HFFc6 (cell line): ENCODE measurements around the gene PRKCD. TPM values are rescaled to one million over a fixed set of nuclear protein-coding genes. Genes with fewer than 3 reads are reported as not detected.

Experiments
- DNase-seq: peaks from one replicate; pipeline ENCODE4 v3.0.0-alpha.2; 2018
- H3K27ac Mint-ChIP-seq: 2 replicates; pipeline ENCODE4 v1.8.0; 2020; ENCODE audit warnings: mild to moderate bottlenecking, mixed read lengths
- H3K27me3 Mint-ChIP-seq: 2 replicates; pipeline ENCODE4 v1.8.0; 2021; ENCODE audit warnings: mild to moderate bottlenecking, moderate library complexity, mixed read lengths; ENCODE audit not compliant: insufficient read depth
- H3K36me3 Mint-ChIP-seq: 2 replicates; pipeline ENCODE4 v1.8.0; 2021; ENCODE audit warnings: low read depth, mixed read lengths
- H3K4me1 Mint-ChIP-seq: 2 replicates; pipeline ENCODE4 v1.8.0; 2020; ENCODE audit warnings: low read depth, mixed read lengths
- H3K4me3 Mint-ChIP-seq: 2 replicates; pipeline ENCODE4 v1.8.0; 2020; ENCODE audit warnings: mild to moderate bottlenecking, moderate library complexity, mixed read lengths
- H3K9me3 Mint-ChIP-seq: 2 replicates; pipeline ENCODE4 v1.8.0; 2020; ENCODE audit warnings: mild to moderate bottlenecking, mixed read lengths
- total RNA-seq, 6 experiments: library from RNA; stranded (reverse); fragmentation: NEBNext Ultra II Directional; extraction: Animal tissue kit (Norgen Biotek cat#: 25700); gene quantifications; 2 replicates in 1 of 6; 3 replicates in 5 of 6; pipeline ENCODE4 v1.2.3, GENCODE V29; 2021
- TF ChIP-seq, protein P1 (sequence below): fragments of 200-600 bp; sonication (generic); IDR thresholded peaks from 2 replicates; pipeline ENCODE4 v1.5.0; 2021; ENCODE audit warnings: antibody characterized with exemption, mild to moderate bottlenecking

The PRKCD gene
- total RNA-seq, 6 experiments from 2014 or later: 15.5 to 21.9 (median 20.0) TPM

DNA sequence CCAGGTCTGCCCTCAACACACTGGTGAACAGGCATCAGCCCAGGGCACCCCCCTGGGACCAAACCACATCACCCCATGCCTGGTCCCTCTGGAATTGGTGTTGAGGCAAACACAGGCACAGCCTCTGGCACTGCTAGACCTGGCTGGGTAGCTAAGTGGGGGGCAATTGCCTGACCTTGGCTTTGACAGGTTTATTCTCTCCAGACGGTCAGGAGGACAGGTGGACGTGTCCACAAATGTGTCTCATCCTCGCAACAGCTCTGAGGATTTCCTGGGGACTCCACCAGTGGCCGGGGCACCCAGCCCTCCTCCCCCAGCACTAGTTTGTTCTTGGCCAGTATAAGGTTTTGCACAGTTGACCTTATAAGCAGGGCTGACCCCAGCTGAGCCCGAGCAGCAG is 63.5 kb downstream of the PRKCD start:
- Mint-ChIP-seq H3K27ac (no peak overlapping the region), H3K9me3 (no peaks in the 10 kb centered on the region), H3K4me1 (peaks cover 7% of the 10 kb centered on the region), H3K36me3 (peaks cover 31% of the 10 kb centered on the region), H3K4me3 (no peak overlapping the region), H3K27me3 (peaks cover 18% of the 10 kb centered on the region)
- DNase-seq: no peak
- TF ChIP-seq, protein P1, sequence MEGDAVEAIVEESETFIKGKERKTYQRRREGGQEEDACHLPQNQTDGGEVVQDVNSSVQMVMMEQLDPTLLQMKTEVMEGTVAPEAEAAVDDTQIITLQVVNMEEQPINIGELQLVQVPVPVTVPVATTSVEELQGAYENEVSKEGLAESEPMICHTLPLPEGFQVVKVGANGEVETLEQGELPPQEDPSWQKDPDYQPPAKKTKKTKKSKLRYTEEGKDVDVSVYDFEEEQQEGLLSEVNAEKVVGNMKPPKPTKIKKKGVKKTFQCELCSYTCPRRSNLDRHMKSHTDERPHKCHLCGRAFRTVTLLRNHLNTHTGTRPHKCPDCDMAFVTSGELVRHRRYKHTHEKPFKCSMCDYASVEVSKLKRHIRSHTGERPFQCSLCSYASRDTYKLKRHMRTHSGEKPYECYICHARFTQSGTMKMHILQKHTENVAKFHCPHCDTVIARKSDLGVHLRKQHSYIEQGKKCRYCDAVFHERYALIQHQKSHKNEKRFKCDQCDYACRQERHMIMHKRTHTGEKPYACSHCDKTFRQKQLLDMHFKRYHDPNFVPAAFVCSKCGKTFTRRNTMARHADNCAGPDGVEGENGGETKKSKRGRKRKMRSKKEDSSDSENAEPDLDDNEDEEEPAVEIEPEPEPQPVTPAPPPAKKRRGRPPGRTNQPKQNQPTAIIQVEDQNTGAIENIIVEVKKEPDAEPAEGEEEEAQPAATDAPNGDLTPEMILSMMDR: no peak

GRCh38 chr3:53225181-53225580 is 64.2 kb downstream of the PRKCD start:
- TF ChIP-seq, protein P1: no peak
- Mint-ChIP-seq H3K4me3 (no peak overlapping the region), H3K9me3 (no peaks in the 10 kb centered on the region), H3K27ac (no peak overlapping the region), H3K27me3 (peaks cover 13% of the 10 kb centered on the region), H3K4me1 (peaks cover under 1% of the 10 kb centered on the region; the same call in 1 of the 2 replicates), H3K36me3 (peaks cover 27% of the 10 kb centered on the region)
- DNase-seq: no peak

GRCh38 chr3:53225651-53226050 is 64.6 kb downstream of the PRKCD start:
- DNase-seq: no peak
- Mint-ChIP-seq H3K27me3 (peaks cover 9% of the 10 kb centered on the region), H3K9me3 (no peaks in the 10 kb centered on the region), H3K4me3 (no peak overlapping the region), H3K27ac (no peak overlapping the region; the same call in 1 of the 2 replicates), H3K36me3 (peaks cover 27% of the 10 kb centered on the region), H3K4me1 (no peaks in the 10 kb centered on the region)
- TF ChIP-seq, protein P1: no peak

DNA sequence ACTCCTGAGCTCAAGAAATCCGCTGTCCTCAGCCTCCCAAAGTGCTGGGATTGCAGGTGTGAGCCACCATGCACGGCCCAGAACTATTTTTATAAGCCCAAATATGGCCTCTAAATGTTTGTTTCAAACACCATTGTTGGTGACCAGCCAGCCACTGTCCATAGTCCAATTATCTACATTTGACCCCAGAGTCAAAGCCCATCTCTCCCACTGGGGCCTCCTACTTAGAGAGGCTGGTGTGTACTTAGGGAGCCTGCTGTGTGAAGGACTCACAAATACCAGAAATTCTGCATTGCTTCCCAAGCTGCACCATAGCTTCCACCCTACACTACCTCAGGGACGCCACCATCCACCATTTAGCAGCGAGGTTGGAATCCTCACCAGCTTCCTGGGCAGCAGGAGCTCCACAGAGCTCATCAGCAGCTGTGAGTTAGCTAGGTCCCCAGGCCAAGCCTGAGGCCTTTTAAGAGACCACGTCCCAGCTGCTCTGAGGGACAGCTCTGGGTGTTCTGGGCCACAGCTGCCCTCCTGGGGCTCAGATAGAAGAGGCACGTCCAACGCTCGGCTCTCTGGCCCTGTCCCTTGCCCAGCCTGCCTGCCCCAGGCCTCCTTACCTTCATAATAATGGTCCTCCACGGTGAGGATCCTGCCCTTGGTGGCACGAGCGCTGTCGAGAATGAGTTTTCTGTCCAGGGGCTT is 65.3 kb downstream of the PRKCD start:
- no peaks in the 10 kb centered on the region for H3K4me1 Mint-ChIP-seq
- no peak overlapping the region; the same call in 1 of the 2 replicates for H3K27ac Mint-ChIP-seq
- no peaks in the 10 kb centered on the region for H3K9me3 Mint-ChIP-seq
- H3K4me3 Mint-ChIP-seq: no peak overlapping the region
- peaks cover 8% of the 10 kb centered on the region for H3K27me3 Mint-ChIP-seq
- H3K36me3 Mint-ChIP-seq: peaks cover 27% of the 10 kb centered on the region
- TF ChIP-seq, protein P1: no peak
- no peak for DNase-seq

GRCh38 chr3:53226841-53227407 is 65.9 kb downstream of the PRKCD start:
- Mint-ChIP-seq H3K9me3 (no peaks in the 10 kb centered on the region), H3K4me1 (no peaks in the 10 kb centered on the region), H3K27me3 (peaks cover 4% of the 10 kb centered on the region), H3K27ac (no peak overlapping the region), H3K4me3 (no peak overlapping the region), H3K36me3 (peaks cover 26% of the 10 kb centered on the region)
- no peak for DNase-seq
- TF ChIP-seq, protein P1: no peak
